Non-pigmented ciliary epithelial cell (primary cell): ENCODE results near the gene BPIFB4.
"Not testable (repeated sequence)": the region's sequence is repeated elsewhere in the genome, so short reads cannot be mapped to it uniquely, and the experiment has no call there.

Experiments
- DNase-seq: peaks from one replicate; pipeline ENCODE4 v3.0.0-alpha.2; 2010; ENCODE audit warnings: low read depth

Gene BPIFB4

GRCh38 chr20:33119725-33120720 is 40.6 kb downstream of the BPIFB4 start:
- DNase-seq = no peak

GRCh38 chr20:33120934-33121333 is 41.5 kb downstream of the BPIFB4 start:
- DNase-seq = no peak

GRCh38 chr20:33122297-33122696 is 42.9 kb downstream of the BPIFB4 start:
- not testable (repeated sequence) for DNase-seq

- no peak for DNase-seq
These were observed 44.8 kb downstream of the BPIFB4 start for GRCh38 chr20:33124261-33124660.

DNA sequence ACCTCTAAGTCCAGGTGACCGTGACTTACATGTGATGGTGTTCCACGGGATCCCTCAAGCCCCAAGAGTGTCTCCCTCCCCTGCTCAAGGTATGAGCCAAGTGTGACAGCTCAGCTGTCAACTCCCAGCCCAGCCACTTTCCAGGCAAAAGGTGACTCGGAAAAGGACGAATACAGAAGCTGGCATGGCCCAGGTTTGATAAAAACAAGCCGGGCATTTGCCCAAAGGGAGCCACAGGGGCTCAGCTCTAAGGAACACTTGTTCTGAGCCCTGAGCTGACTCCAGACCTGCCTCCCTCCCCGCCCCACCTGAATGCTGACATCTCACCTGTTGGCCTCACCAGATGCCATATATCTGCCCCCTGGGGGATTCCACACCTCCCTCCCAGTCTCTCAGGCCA is 45.6 kb downstream of the BPIFB4 start:
- no peak for DNase-seq

DNA sequence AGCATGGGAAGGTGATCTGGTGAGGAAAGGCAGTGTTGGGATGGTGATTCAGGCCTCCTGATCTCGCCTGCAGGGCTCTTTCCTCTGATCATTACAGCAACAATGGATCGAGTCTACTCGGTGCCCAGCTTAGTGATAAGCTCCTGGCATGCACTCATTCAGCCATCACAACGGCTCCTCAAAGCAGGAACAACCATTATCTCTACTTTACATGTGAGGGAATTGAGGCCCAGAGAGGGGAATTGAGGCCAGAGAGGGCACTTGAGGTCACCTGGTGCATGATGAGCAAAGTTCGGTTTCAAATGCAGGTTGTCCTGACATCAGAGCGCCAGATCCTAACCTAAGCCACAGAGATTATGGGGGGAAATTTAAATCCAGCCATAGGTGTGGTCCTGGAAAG is 46.5 kb downstream of the BPIFB4 start:
- no peak for DNase-seq

DNA sequence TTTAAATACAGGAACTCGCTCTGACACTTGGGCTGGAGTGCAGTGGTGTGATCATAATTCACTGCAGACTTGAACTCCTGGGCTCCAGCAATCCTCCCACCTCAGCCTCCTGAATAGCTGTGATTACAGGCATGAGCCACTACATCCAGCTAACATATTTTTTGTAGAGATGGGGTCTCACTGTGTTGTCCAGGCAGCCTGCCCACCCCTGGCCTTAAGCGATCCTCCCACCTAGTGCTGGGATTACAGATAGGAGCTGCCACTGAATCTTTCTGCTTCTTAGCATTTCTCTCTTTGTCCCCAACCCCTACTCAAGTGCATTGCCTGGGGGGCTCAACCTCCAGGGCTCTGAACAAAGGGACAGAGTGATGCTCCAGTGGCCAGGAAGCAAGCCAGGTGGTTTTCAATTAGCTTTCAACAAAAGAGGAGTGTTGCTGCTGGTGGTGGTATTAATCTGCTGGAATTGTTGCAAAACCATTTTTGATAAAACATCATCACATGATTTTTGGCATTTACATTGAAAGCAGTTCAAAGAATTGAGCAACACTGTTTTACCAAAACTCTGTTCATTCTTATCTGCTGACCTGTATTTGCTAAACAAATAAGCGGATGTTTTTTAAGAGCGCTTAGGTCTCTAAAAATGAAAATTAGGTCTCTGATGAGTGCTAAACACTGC is 48.1 kb downstream of the BPIFB4 start:
- no peak for DNase-seq

DNA sequence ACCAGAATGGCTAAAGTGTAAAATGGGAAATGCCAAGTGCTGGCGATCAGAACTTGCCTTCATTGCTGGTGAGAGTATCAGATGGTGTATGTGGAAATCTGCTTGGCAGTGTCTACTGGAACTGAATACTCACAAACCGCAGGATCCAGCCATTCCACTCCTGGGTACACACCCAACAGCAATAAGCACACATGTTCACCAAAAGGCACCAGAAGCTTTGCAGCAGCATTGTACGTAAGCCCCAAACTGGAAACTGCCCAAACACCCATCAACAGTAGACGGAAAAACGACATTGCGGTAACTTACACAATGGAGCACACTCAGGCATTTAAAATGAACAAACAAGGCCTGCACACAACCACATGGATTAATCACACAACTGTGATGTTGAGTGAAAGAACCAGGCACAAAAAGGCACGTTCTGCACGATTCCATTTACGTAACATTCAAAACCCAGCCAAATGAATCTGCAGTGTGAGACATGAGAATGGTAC is 51.2 kb downstream of the BPIFB4 start:
- DNase-seq = no peak

- no peak for DNase-seq
These were observed 52.6 kb downstream of the BPIFB4 start for GRCh38 chr20:33131949-33132473.

- no peak for DNase-seq
These were observed 53.3 kb downstream of the BPIFB4 start for GRCh38 chr20:33132513-33133372.

- no peak for DNase-seq
These were observed 54.0 kb downstream of the BPIFB4 start for GRCh38 chr20:33133373-33133941.

DNA sequence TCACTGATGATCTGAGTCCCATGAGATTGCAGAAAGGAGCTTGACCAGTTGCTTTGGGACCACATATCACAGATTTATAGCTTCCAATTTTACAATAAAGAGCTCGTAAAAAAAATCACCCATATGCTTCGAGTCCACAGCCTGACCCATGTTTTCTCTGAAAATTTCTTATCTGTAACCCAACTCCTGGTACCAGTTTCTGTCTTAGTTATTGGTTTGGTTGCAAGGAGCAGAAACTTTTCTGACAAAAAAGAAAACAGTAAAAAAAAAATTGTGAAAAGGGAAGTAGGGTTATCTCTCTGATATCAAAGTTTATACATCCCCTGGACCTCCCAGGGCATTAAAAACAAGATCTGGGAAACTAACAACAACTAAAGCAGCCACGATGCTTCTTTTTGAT is 57.8 kb downstream of the BPIFB4 start:
- no peak for DNase-seq

GRCh38 chr20:33139467-33139866 is 60.0 kb downstream of the BPIFB4 start:
- DNase-seq = no peak

- no peak for DNase-seq
These were observed 66.1 kb downstream of the BPIFB4 start for GRCh38 chr20:33145521-33145920.

- DNase-seq = no peak
These were observed 67.9 kb downstream of the BPIFB4 start for GRCh38 chr20:33147299-33147698.

- no peak for DNase-seq
These were observed 68.6 kb downstream of the BPIFB4 start for GRCh38 chr20:33148040-33148439.

DNA sequence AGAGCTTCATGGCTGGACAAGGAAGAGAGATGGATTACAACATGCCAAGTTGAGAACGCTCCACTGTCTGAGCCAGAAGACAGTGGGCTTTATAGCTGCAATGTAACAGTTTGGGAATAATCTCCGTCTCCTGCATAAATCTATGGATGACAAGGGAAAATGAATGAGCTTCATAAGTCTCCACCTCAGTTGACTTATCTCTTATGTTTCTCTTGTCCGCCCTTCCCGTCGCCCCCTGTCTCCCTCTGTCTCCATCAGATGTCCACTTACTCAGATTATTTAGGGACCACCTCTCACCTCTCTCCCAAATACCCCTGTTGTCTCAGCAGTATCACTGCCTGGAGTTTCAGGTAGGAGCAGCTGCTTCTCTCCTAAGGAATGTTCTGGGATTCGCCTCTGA is 74.8 kb downstream of the BPIFB4 start:
- no peak for DNase-seq

DNA sequence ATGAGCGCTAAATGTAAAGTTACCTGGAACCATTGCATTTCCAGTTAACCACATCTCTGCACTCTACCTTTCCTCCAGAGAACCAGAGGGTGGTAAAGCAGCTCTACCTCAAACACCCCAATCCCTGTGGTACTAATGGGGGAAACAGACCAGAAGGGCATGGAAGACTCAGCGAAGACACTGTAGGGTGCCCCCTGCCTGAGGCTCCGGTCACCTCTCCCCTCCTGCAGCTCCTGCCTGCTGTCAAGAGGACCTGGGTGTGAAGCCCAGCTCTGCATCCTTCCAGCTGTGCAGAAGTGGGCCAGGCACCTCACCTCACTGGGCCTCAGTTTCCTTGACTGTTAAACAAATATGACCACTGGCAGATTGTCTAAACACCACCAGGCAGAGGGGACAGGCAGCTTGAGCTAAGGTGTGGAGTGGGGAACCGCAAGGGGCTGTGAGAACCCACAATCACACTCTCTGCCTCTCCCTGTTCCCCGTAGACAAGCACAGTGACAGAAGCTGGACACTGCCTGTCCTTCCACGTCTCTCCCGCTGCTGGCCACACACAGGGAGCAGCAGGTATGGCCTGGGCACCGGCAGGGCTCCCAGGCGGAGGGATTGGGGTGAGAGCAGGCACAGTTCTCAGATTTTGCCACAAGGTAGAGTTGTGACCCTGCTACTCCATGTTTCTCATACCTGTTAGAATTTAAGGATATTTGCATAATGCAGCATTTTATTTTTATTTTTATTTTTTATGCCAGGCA is 79.4 kb downstream of the BPIFB4 start:
- DNase-seq = no peak

- no peak for DNase-seq
These were observed 80.3 kb downstream of the BPIFB4 start for GRCh38 chr20:33159713-33160112.

DNA sequence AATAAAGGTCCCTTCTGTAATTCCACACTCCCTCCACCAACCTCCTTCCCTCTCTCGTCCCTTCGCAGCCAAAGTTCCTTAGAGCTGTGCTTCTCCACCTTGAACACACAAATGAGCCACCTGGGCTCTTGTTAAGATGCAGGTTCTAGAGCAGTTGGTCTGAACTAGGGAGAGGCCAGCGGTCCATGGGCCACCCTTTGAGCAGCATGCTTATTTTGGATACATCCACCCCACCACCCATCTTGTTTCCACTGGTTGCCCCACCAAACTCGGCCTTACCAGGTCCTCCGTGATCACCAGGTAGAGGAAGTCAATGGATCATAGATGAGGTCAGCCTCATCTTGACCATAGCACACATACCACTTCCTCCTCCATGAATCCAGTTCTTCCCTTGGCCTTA is 81.2 kb downstream of the BPIFB4 start:
- no peak for DNase-seq
